GM12878 (cell line): ENCODE data around the gene SUPT3H. TPM values are rescaled to one million over a fixed set of nuclear protein-coding genes. Genes with fewer than 3 reads are reported as not detected.
A peak's percentile ranks its signal among the peaks of the same experiment; 100 is the strongest.

ENCODE experiments used
- ATAC-seq: fragments of 200-7000 bp; cut with Tn5 transposase; 3 replicates; pipeline ENCODE4 v1.9.1; 2020; ENCODE audit warnings: mild to moderate bottlenecking, moderate library complexity
- BruUV-seq: library from RNA; stranded (reverse); fragments of 400-500 nt; replicated peaks from 2 replicates; lab custom pipeline; 2021; lab: Mats Ljungman, UMichigan
- CTCF ChIA-PET: fragments of 300-600 bp; sonication (Branson Sonifier 250); formaldehyde crosslinking; extraction: SDS; loops from one replicate; lab custom pipeline; 2021; ENCODE audit warnings: inconsistent platforms; lab: Yijun Ruan, JAX
- POLR2A ChIA-PET: fragments of 350-600 bp; formaldehyde crosslinking; extraction: SDS; loops from one replicate; lab custom pipeline; 2021; ENCODE audit warnings: inconsistent platforms; lab: Charles Lee
- RAD21 ChIA-PET: fragments of 300-600 bp; sonication (Branson Sonifier 250); formaldehyde crosslinking; loops from one replicate; lab custom pipeline; 2023; ENCODE audit warnings: antibody characterized with exemption; ENCODE audit not compliant: unreplicated experiment; lab: Charles Lee
- SMC1A ChIA-PET: fragments of 300-600 bp; sonication (Branson Sonifier 250); formaldehyde crosslinking; loops from one replicate; lab custom pipeline; 2023; ENCODE audit not compliant: unreplicated experiment, uncharacterized antibody; lab: Charles Lee
- DNase-seq: peaks from one replicate; pipeline ENCODE4 v3.0.0-alpha.2; 2011; ENCODE audit warnings: low read depth, low spot score
- FAIRE-seq: peaks from 3 replicates; lab custom pipeline; 2011; peaks lifted over from hg19 to GRCh38; lab: Jason Lieb, UNC
- H2AFZ ChIP-seq: 2 replicates; pipeline ENCODE4 v1.6.0; 2011; ENCODE audit warnings: low read depth, low read length, control low read depth; ENCODE audit not compliant: control insufficient read depth
- H3K27ac ChIP-seq: 2 replicates; pipeline ENCODE4 v1.5.1; 2011; ENCODE audit warnings: control low read depth; ENCODE audit not compliant: control insufficient read depth, insufficient read depth
- H3K27me3 ChIP-seq, 2 experiments: replicated peaks in 1 of 2; 2 replicates each; pipeline versions ENCODE4 v1.6.0 to v1.6.1; 2011; ENCODE audit warnings: low read length in 1 of 2; ENCODE audit not compliant: control insufficient read depth in 2 of 2, insufficient read depth in 2 of 2
- H3K36me3 ChIP-seq, 2 experiments: 2 replicates each; pipeline ENCODE4 v1.5.1; 2011; ENCODE audit warnings: low read length in 1 of 2; ENCODE audit not compliant: control insufficient read depth in 2 of 2, insufficient read depth in 2 of 2
- H3K4me1 ChIP-seq: 2 replicates; pipeline ENCODE4 v1.6.1; 2011; ENCODE audit warnings: mild to moderate bottlenecking, low read length, moderate library complexity, mixed read lengths; ENCODE audit not compliant: control insufficient read depth, insufficient read depth
- H3K4me2 ChIP-seq: 2 replicates; pipeline ENCODE4 v1.6.0; 2011; ENCODE audit warnings: control low read depth; ENCODE audit not compliant: control insufficient read depth, insufficient read depth
- H3K4me3 ChIP-seq: fragments of 200-600 bp; sonication (generic); 2 replicates; pipeline ENCODE4 v1.5.1; 2016
- H3K79me2 ChIP-seq: 2 replicates; pipeline ENCODE4 v1.6.0; 2011; ENCODE audit warnings: low read length; ENCODE audit not compliant: control insufficient read depth, insufficient read depth
- H3K9ac ChIP-seq: 2 replicates; pipeline ENCODE4 v1.8.0; 2011; ENCODE audit warnings: low read length, control low read depth, mixed read lengths; ENCODE audit not compliant: control insufficient read depth, insufficient read depth
- H3K9me3 ChIP-seq: replicated peaks from 3 replicates; pipeline ENCODE4 v1.5.1; 2011; ENCODE audit warnings: mild to moderate bottlenecking, low read length; ENCODE audit not compliant: control insufficient read depth, insufficient read depth
- H4K20me1 ChIP-seq: 2 replicates; pipeline ENCODE4 v1.6.0; 2011; ENCODE audit not compliant: control insufficient read depth, insufficient read depth
- BRCA1 ChIP-seq: IDR thresholded peaks from 2 replicates; pipeline ENCODE4 v1.6.1; 2011; ENCODE audit warnings: low read depth, low read length, improper control_type of control experiment
- CREB1 ChIP-seq: IDR thresholded peaks from 2 replicates; pipeline ENCODE4 v1.6.1; 2012; ENCODE audit warnings: low read depth, mild to moderate bottlenecking, inconsistent platforms
- EP300 ChIP-seq, 2 experiments: fragments of 150-350 bp in 1 of 2; IDR thresholded peaks; 2 replicates each; pipeline ENCODE4 v1.6.1; 2011 to 2012; ENCODE audit warnings: low read depth in 2 of 2, low read length in 2 of 2, borderline replicate concordance in 1 of 2, improper control_type of control experiment in 1 of 2, inconsistent platforms in 1 of 2; ENCODE audit not compliant: control insufficient read depth in 1 of 2
- HCFC1 ChIP-seq: fragments of 150-350 bp; IDR thresholded peaks from 2 replicates; pipeline ENCODE4 v1.6.1; 2014; ENCODE audit warnings: low read length
- HDAC2 ChIP-seq: fragments of 200-600 bp; sonication (generic); IDR thresholded peaks from 2 replicates; pipeline ENCODE4 v1.6.1; 2017
- JUND ChIP-seq: IDR thresholded peaks from 2 replicates; pipeline ENCODE4 v1.6.1; 2012; ENCODE audit warnings: low read depth, mild to moderate bottlenecking, low read length, improper control_type of control experiment, moderate library complexity
- LARP7 ChIP-seq: fragments of 450-650 bp; IDR thresholded peaks from 2 replicates; pipeline ENCODE4 v1.6.1; 2017; ENCODE audit warnings: mild to moderate bottlenecking
- NR2C1 ChIP-seq: fragments of 450-650 bp; IDR thresholded peaks from 2 replicates; pipeline ENCODE4 v1.6.1; 2017; ENCODE audit warnings: antibody characterized with exemption, mild to moderate bottlenecking, moderate library complexity
- POLR2AphosphoS5 ChIP-seq: IDR thresholded peaks from 2 replicates; pipeline ENCODE4 v1.6.1; 2011; ENCODE audit warnings: mild to moderate bottlenecking, low read length, inconsistent platforms
- SIX5 ChIP-seq: IDR thresholded peaks from 2 replicates; pipeline ENCODE4 v1.6.1; 2011; ENCODE audit warnings: mild to moderate bottlenecking, low read depth, low read length, moderate library complexity; ENCODE audit not compliant: severe bottlenecking
- SRF ChIP-seq, 2 experiments: IDR thresholded peaks; 2 replicates each; pipeline ENCODE4 v1.6.1; 2011; ENCODE audit warnings: low read depth in 2 of 2, low read length in 2 of 2, mild to moderate bottlenecking in 1 of 2, moderate library complexity in 1 of 2
- SUPT20H ChIP-seq: IDR thresholded peaks from 2 replicates; pipeline ENCODE4 v1.6.1; 2011; ENCODE audit warnings: low read depth, mild to moderate bottlenecking, low read length, moderate library complexity, borderline replicate concordance; ENCODE audit not compliant: control insufficient read depth
- ZNF384 ChIP-seq: IDR thresholded peaks from 2 replicates; pipeline ENCODE4 v1.6.1; 2012; ENCODE audit warnings: low read depth, mild to moderate bottlenecking, low read length, improper control_type of control experiment, borderline replicate concordance
- WGBS: methylation state at CpG from one replicate; pipeline ENCODE4 v1.1.6; 2016; ENCODE audit warnings: low lambda C conversion rate; ENCODE audit not compliant: insufficient replicate concordance, insufficient coverage; ENCODE audit errors: missing lambda C conversion rate; 5-methylcytosine and 5-hydroxymethylcytosine counted together
- in situ Hi-C: fragments of 300-500 bp; cut with MboI; formaldehyde crosslinking; loops from 9 replicates; pipeline ENCODE4 v1.14.3; 2018; ENCODE audit warnings: mixed read lengths
- intact Hi-C: fragments of 100-400 bp; cut with micrococcal nuclease; formaldehyde crosslinking; loops from one replicate; pipeline ENCODE4 v1.14.2; 2022; ENCODE audit not compliant: unreplicated experiment
- polyA plus RNA-seq, 11 experiments: library from polyadenylated mRNA; depleted of rRNA in 4 of 11; unstranded in 6 of 11; stranded (reverse) in 5 of 11; fragments of >200 nt; fragmentation: Nextera tagmentation in 4 of 11; fragmentation: Illumina TruSeq in 1 of 11; extraction: Ambion mirVana in 4 of 11; extraction: Trizol in 1 of 11; gene quantifications; 1 replicate in 1 of 11; 2 replicates in 10 of 11; pipeline versions ENCODE4 v1.2.1 to v1.2.3, GENCODE V29; 2011 to 2016; ENCODE audit warnings: inconsistent platforms in 2 of 11, missing spikeins in 2 of 11, low read depth in 1 of 11
- total RNA-seq, 4 experiments: library from RNA; depleted of rRNA in 3 of 4; stranded (reverse); fragments of >200 nt in 3 of 4; fragmentation: Illumina TruSeq in 1 of 4; extraction: Trizol in 1 of 4; gene quantifications; 2 replicates each; pipeline versions ENCODE4 v1.2.1 to v1.2.3, GENCODE V29; 2013 to 2021

Gene SUPT3H
- total and polyA plus RNA-seq, 10 of the 15 experiments (the other 5 are each of a cell fraction or from before 2014, with no cell fraction given), result 0.51 to 3.7 (median 2.0) TPM

DNA sequence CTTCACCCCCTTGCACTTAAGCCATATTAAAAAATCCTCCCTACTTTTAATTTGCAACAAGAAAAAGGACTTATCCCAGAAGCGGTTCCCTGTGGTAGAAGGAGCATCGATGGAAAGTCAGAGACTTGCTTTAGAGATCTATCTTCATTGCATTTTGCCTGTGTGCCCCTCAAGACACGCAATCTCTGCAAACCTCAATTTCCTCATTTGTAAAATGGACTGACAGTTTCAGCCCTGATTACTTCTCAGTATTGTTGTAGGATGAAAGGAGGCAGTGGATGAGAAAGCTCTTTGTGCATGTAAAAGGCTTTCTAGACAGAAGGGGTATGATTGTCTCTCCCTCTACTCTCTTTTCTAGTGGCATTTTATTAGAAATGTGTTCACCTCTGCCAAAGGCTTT lies 580.0 kb downstream of the SUPT3H start:
- ChIA-PET SMC1A (interaction anchor here (1.4 kb wide), 1 partner anchor 22 kb away, joined by 3 read pairs; no protein-coding TSS in a partner anchor), RAD21 (no interaction called here), CTCF (interaction anchor here (1.2 kb wide), 1 partner anchor 141 kb away, joined by 4 read pairs; no protein-coding TSS in a partner anchor), POLR2A (no interaction called here)
- in situ Hi-C loops, result no loop called here
- no peaks in the 10 kb centered on the region for H3K79me2 ChIP-seq
- no peak overlapping the region for H3K4me2 ChIP-seq
- H4K20me1 ChIP-seq, result no peaks in the 10 kb centered on the region
- 43% methylated on average over 3 of the region's 3 CpGs for WGBS
- TF ChIP-seq JUND (no peak), CREB1 (no peak), BRCA1 (no peak), EP300 (IDR thresholded peaks at IDR 0.05; ENCODE audit: borderline replicate concordance in 1 of 2, control insufficient read depth in 1 of 2, low read depth in 2 of 2, low read length in 2 of 2) (no peak), HCFC1 (no peak), SIX5 (no peak), LARP7 (no peak), NR2C1 (no peak), SUPT20H (no peak), SRF (IDR thresholded peaks at IDR 0.05; ENCODE audit: low read depth in 2 of 2, low read length in 2 of 2) (no peak), POLR2AphosphoS5 (no peak), HDAC2 (no peak), ZNF384 (no peak)
- FAIRE-seq (no peak), DNase-seq (peak; percentile 16), ATAC-seq (0 out of 3 replicates have a peak, but pooled peaks have one; percentile 39)
- no peak overlapping the region for H3K9ac ChIP-seq
- no TSS peak for BruUV-seq
- H3K27ac ChIP-seq, result no peak overlapping the region
- H3K4me1 ChIP-seq, result no peaks in the 10 kb centered on the region
- H3K27me3 ChIP-seq, result no peaks in the 10 kb centered on the region; a peak in 1 of 4 replicates
- no peak overlapping the region for H3K4me3 ChIP-seq
- intact Hi-C loops, result no loop called here
- H3K9me3 ChIP-seq, result no peaks in the 10 kb centered on the region; the same call in 2 of the 3 replicates
- H3K36me3 ChIP-seq, result no peaks in the 10 kb centered on the region
- no peak overlapping the region for H2AFZ ChIP-seq
